GM19099 (cell line): Measurements from ENCODE around the gene RIOK3.
A peak's percentile ranks its signal among the peaks of the same experiment; 100 is the strongest.

Experiments used
- POLR2A ChIP-seq: IDR thresholded peaks from 3 replicates; pipeline ENCODE4 v1.6.1; 2011; ENCODE audit warnings: low read depth; ENCODE audit not compliant: insufficient read length; ENCODE audit errors: extremely low read depth

RIOK3 gene, protein sequence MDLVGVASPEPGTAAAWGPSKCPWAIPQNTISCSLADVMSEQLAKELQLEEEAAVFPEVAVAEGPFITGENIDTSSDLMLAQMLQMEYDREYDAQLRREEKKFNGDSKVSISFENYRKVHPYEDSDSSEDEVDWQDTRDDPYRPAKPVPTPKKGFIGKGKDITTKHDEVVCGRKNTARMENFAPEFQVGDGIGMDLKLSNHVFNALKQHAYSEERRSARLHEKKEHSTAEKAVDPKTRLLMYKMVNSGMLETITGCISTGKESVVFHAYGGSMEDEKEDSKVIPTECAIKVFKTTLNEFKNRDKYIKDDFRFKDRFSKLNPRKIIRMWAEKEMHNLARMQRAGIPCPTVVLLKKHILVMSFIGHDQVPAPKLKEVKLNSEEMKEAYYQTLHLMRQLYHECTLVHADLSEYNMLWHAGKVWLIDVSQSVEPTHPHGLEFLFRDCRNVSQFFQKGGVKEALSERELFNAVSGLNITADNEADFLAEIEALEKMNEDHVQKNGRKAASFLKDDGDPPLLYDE

DNA sequence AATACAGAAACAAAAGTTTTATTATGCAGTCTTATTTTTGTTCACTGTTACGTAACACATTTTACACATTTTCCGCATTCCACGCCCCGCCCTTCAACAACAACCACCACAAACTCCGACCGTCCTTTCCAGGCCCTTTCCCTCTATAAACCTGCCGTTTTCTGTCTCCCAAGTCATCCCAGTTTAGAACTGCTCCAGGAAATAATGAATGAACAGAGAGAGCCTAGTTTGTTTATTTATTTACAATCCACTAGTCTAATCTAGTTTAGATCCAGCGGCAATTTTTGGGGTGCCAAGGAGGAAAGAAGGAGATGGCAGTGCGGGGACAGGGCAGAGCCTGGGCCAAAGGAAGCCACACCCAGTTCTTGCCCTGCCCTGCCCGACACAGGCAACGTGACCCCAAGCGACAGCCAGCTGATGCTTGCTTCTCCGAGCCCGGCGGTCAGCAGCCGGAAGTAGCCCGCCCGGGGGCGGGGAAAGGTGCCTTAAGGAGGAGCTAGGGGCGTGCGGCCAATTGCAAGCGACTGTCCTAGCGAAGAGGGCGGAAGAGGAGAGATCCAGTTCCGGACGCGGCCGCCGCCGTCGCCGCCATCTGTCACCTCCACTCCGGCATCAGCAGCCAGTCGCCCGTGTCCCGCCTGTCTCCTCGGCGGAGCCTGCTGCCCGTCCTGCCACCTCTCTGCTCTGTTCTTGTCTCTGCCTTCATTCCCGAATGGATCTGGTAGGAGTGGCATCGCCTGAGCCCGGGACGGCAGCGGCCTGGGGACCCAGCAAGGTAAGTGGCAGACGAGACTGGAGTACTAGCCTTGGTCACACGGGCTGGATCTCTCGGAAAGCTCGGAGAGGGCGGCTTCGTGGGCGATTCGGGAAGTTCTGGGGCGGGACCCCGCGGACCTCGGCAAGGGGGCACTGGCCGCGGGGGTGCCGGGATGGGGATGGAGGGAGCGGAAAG is at the start of gene RIOK3:
RIOK3 (plus strand) TSS at position 560 of the 952 bp plus-strand sequence; CDS start at position 713, 153 bp downstream.
- TF ChIP-seq POLR2A = peak; percentile 94

DNA sequence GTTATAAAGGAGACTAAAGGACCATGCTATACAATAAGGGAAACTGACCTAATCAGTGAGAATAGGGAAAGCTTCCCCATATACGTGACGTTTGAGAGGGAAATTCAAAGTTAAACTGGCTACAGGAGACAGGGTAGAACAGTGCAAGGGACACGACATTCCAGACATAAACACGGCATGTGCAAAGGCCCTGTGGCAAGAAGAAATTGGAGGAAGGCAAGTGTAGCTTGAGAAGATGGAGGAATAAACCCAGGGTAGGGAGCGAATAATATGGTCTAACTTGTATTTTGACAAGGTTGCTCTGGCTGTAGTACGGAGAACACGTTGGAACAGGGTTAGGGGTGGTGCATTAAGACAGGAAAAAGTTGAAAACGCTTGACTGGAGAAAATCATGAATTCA is 49.8 kb upstream of the RIOK3 start:
- TF ChIP-seq POLR2A = no peak

DNA sequence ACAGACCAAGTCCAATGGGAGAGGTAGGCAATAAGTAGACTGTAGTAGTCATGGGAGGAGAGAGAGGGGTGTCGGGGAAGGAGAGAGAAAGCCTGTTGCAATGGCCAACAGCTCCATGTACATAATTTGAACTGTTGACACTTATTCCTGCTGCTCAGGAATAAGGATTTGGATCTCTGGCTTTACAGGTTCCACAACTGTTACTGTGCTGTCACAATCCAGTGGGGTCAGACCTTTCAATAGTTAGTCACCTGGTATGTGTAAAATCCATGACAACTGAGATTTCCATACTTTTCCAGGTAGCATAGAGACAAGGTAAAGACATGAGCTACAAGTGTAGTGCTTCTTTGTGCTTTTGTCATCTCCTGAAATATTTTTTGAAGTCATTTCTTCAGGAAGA is 47.5 kb upstream of the RIOK3 start:
- no peak for TF ChIP-seq POLR2A

DNA sequence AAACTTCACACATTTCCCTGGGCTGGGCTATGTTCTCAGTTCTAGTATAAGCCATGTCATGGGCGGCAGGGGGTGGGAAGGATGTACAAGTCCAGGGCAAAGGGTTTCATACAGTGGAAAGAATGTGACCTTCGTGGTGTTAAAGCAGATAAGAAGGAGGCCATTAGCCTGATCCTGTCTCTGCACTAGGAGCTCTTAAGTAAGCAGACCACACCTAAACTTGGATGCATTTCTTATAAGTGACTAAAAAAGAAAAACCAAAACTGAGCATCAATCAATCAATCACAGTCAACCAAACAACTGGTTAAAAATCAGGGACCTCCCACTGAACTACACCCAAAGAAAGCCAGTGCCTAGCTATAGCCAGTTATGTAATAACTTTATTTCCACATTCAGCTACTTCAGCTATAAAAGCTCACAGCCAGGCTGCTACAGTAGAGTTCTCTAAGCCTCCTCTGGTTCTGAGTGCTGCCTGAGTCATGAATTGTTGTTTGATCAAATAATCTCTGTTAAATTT is 46.8 kb upstream of the RIOK3 start:
- TF ChIP-seq POLR2A = no peak

DNA sequence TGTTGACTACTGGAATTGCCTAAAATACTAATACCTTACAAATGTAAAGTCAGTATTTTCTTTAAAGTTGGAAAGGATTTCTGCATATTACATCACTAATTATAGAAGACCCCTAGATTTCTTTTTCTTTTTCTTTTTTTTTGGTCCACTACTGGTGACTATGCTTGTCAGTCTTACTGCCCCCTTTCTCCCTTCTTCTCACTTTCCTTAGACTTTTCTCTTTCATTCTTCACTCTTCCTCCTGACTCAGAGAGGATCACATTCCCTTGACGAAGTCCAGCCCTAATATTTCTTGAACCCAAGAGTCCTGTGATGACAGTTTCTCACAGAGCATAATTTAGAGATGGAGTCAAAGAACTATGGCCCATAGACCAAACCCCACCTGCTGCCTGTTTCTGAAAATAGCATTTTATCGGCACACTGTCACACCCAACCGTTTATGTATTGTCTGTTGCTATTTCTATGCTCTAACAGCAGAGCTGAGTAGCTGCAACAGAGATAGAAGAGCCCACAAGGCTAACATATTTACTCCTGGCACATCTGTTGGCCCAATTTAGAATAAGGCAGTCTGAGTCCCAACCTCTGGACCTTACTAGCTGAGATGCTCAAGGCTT is 40.6 kb upstream of the RIOK3 start:
- no peak for TF ChIP-seq POLR2A

DNA sequence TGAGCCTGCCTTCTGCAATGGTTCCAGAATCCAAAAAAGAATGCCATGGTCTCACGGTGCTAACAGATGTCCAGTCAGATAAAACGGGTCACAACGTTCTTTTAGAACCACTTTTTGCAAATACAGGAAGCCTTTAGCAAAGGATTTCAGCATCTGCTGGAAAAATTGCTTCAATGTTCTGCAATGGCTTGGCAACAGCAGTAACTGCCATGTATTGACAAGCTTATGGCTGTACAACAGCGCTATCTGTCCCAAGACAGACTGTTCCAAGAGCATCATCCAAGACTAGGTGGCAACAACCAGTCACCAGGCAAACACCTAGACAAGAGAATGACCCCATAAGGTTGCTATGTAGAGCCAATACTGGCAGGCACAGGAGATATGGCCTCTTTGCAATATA is 37.6 kb upstream of the RIOK3 start:
- TF ChIP-seq POLR2A = no peak

DNA sequence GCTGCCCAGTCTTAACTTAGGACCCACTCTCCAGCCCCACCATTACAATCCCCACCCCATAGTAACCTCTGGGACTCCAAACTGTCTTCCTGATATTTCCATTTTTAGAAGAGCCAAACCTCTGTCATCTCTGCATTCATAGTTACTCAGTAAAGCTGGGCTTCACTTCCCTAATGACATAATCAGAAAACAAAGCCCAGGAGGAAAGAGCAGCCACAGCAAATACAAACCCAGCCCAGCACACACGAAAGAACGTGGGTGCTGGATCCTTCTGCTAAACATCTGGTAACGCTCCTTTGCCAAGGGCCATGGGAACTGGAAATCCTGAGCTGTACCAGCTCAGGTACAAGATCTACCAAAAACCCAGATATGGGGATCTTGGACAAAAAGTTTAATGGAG is 36.8 kb upstream of the RIOK3 start:
- TF ChIP-seq POLR2A = no peak

DNA sequence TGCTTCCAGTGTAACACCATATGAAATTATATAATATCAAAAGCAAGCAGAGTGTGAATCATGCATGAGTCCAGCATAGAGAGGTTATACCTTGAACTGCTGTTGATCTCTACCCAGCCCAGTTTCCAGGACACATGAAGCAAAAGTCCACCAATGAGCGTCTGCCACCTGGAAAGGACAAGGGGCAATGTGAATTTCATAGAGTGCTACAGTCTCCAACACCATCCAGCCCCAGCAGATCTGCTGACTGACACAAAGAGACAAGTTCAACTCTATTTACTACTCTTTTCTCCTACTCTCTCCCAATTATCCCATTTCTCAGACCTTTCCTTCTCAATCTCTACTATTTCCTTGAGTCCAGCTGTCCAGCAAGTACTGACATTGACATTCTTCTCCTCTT is 31.8 kb upstream of the RIOK3 start:
- TF ChIP-seq POLR2A = no peak

DNA sequence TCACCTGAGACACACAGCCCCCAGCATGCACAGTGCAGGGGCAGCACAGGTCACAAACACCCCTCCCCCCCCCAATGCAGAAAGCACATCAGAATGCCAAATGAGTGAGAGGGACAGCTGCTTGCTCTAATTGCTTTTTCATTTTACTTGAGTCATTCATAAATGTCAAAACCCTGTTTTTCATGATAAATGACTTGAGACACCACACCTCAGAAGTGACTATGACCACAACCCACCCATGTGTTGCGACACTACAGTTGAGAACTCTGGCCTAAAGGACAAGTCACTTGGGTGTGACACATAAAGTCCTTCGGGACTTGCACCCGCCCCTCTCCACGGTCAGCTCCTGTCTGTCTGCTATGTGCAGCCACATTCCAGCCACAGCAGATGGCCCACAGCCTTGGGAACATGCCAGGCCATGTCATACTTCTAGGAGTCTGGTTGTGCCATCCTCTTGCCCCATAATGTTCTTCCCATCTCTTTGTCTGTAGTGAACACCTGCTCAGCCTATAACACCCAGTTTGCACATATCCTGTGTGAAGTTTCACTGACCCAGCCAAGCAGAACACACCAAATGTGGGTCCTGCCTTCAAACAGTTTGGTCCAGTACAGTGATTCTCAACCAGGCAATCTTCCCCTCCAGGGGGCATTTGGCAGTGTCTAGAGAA is 30.2 kb upstream of the RIOK3 start:
- no peak for TF ChIP-seq POLR2A

DNA sequence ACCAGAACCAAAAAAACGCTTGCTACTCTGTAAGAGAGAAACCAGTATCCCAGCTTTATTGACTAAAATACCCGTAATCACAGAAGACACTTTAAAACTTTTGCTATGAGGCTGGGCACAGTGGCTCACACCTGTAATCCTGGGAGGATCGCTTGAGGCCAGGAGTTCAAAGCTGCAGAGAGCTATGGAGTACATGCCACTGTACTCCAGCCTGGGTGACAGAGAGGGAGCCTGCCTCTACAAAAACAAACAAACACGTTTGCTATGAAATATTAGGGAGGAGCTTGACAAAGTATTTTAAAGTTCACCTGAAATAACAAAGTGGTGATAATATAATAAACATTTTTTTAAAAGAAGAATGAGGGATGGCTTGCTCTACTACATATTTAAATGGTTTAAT is 28.5 kb upstream of the RIOK3 start:
- TF ChIP-seq POLR2A = no peak

DNA sequence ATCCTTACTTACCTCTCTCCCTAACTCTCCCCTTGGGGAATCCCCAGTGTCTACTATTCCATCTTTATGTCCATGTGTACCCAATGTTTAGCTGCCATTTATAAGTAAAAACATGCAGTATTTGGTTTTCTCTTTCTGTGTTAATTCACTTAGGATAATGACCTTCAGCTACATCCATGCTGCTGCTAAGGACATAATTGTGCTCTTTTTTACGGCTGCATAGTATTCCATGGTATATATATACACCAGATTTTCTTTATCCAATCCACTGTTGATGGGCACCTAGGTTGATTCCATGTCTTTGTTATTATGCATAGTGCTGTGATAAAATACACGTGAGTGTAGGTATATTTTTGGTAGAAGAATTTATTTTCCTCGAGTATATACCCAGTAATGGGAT is 24.3 kb upstream of the RIOK3 start:
- no peak for TF ChIP-seq POLR2A

DNA sequence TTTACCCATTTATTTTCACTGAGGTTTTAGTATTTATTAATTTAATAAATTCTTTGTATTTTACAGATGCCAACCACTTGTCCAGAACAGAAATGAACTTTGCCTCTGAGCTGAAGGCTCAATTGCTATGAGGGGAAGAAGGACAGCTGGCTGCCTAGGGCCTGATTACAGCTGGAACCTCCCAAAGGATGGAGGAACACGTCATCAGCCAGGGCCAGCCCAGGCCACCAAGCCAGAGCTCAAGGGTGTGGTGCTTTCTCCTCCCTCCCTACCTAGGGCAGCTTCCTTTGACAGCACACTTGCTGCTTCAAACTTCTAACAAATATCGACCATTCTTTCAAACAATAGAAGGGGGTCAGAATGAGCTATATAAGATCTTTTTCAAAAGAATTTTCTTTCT is 19.7 kb upstream of the RIOK3 start:
- TF ChIP-seq POLR2A = no peak

DNA sequence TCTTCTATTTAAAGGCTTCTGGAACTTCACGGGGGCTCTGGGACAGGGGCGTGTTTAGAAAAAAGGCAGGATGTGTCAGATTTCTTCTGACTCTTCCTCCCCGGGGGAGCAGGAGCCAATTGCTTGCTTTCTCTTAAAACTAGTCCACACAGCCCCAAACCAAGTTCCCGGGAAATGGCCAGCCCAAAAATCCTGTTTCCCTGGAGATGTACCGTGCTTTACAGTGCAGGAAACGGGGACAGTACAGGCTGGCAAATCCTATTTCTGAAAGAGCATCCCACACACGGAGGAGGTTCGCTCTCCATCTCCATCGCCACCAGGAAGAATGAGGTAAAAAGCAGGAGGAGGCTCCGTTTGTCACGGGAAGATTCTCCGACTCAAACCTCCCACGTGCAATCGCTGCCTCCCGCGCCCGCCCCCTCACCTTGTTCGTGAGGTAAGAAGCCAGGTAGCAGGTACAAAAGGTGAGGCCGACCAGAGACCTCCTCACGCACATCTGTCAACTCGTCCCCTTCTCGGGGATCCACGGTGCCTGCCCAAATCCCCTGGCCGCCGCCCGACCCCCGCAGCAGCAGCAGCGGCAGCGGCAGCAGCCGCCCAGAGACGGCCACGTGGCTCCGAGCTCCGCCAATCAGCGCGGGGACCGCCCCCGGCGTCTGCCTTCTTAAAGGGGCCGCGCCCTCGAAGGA is 15.6 kb upstream of the RIOK3 start:
- peak; percentile 64 for TF ChIP-seq POLR2A

DNA sequence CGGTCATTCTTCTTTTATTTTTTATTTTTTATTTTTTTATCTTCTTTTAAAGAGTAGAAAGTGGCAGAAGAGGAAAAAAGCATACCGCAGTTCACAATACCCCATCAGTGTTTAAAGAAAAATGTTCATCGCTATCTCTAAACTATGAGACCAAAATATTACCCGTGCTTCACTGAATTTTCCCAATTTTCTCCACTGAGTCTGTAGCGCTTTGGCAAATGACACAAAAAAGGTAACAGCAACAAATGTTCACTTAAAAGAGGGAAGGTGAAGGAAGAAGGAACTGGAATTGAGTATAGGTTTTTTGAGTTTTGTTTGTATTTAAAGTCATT is 15.1 kb upstream of the RIOK3 start:
- no peak for TF ChIP-seq POLR2A
